Activated naive CD8-positive, alpha-beta T cell treated with anti-CD3 and anti-CD28 coated beads, Interleukin-2, amount 10 ng/mL, durations not matched to agents 7 days and 5 days (primary cell): ENCODE results near the gene DNAJC19. TPM values are rescaled to one million over a fixed set of nuclear protein-coding genes. Genes with fewer than 3 reads are reported as not detected.
A peak's percentile ranks its signal among the peaks of the same experiment; 100 is the strongest.
"Not testable (repeated sequence)": the region's sequence is repeated elsewhere in the genome, so short reads cannot be mapped to it uniquely, and the experiment has no call there.

Experiments used
- ATAC-seq: fragments of 150-1000 bp; cut with Tn5 transposase; one replicate; pipeline ENCODE4 v1.10.0; 2021; ENCODE audit warnings: low read depth, moderate library complexity
- POLR2A ChIA-PET: fragments of 350-600 bp; sonication (Branson Sonifier 250); formaldehyde crosslinking; loops from one replicate; lab custom pipeline; 2021; ENCODE audit warnings: antibody characterized with exemption; lab: Charles Lee
- DNase-seq: peaks from one replicate; pipeline ENCODE4 v3.0.0; 2021
- H3K27ac Mint-ChIP-seq: one replicate; pipeline ENCODE4 v1.8.0; 2022; ENCODE audit warnings: mild to moderate bottlenecking, mixed read lengths
- H3K27me3 Mint-ChIP-seq: one replicate; pipeline ENCODE4 v1.8.0; 2022; ENCODE audit warnings: mild to moderate bottlenecking, moderate library complexity, mixed read lengths
- H3K36me3 Mint-ChIP-seq: one replicate; pipeline ENCODE4 v1.8.0; 2021; ENCODE audit warnings: mild to moderate bottlenecking, mixed read lengths
- H3K4me1 Mint-ChIP-seq: one replicate; pipeline ENCODE4 v1.8.0; 2021; ENCODE audit warnings: mixed read lengths
- H3K4me3 Mint-ChIP-seq: one replicate; pipeline ENCODE4 v1.8.0; 2022; ENCODE audit warnings: mild to moderate bottlenecking, moderate library complexity, mixed read lengths
- H3K9me3 Mint-ChIP-seq: one replicate; pipeline ENCODE4 v1.8.0; 2021; ENCODE audit warnings: mixed read lengths
- total RNA-seq, 2 experiments: library from RNA; stranded (reverse); gene quantifications; one replicate each; pipeline ENCODE4 v1.2.3, GENCODE V29; 2021

DNAJC19 gene
- total RNA-seq = 10 to 100 TPM; 51.7 to 63.7 TPM

DNA sequence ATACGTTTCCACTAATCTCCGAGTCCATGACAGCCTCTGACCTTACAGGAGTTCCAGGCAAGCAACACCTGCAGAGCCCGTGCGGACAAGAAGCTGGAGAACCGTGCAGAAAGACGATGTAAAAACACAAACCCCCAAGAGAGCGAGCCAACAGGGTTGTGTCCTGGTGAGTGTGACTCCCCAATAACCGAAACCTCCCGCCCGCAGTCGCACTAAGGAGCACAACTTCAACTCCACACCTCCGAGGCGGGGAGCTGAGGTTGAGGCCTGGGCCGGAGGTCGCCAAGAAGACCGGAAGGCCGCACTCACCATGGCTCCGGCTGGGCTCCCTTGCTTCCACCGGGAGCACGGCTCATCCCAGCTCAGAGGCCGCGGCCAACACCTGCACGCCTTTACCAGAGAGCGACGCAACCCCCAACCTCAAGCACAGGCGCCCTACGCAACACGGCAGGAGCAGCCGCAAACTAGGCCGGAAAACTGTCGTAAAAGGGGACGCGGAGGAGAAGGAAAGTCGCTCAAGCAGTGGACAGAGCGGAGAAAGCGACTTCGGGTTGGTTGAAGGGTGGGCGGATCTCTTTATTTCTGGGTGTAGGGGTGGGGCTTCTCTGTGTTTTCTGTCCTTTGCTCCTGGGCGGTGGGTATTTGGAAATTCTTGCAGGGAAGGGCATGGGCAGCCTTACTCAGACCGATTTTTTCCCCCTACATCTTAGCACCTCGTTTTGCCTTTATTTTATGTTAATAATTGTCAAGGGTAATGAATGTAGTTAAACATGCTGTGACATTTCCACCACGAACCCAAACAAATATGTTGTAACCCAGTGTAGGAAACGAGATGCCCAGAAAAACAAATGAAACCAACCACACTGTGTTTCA is at the start of gene DNAJC19:
Gene DNAJC19, minus strand, starts transcription at position 446 of the 873 bp plus-strand sequence. Its CDS starts 134 bp downstream, at position 312.
- H3K36me3 Mint-ChIP-seq = peaks cover 4% of the 10 kb centered on the region
- H3K4me3 Mint-ChIP-seq = peak within 1 kb of the TSS; percentile 97
- H3K9me3 Mint-ChIP-seq = no peaks in the 10 kb centered on the region
- H3K27ac Mint-ChIP-seq = peak within 1 kb of the TSS; percentile 95
- no peaks in the 10 kb centered on the region for H3K27me3 Mint-ChIP-seq
- POLR2A ChIA-PET = interaction anchor here (0.9 to 1.5 kb wide), 3 partner anchors 13 to 77 kb away, joined by 3 to 7 read pairs (median 4); partner anchors contain the start of gene FXR1
- DNase-seq = peak; percentile 82
- H3K4me1 Mint-ChIP-seq = peaks cover 14% of the 10 kb centered on the region
- peak; percentile 98 for ATAC-seq

GRCh38 chr3:181030948-181031347 is 41.4 kb upstream of the DNAJC19 start:
- Mint-ChIP-seq H3K27me3 (no peaks in the 10 kb centered on the region), H3K4me3 (no peak overlapping the region), H3K36me3 (no peaks in the 10 kb centered on the region), H3K9me3 (no peaks in the 10 kb centered on the region), H3K4me1 (no peaks in the 10 kb centered on the region), H3K27ac (no peak overlapping the region)
- POLR2A ChIA-PET = no interaction called here
- no peak for DNase-seq
- ATAC-seq = no peak

- ATAC-seq = no peak
- POLR2A ChIA-PET = no interaction called here
- Mint-ChIP-seq H3K27ac (no peak overlapping the region), H3K4me3 (no peak overlapping the region), H3K9me3 (peaks cover 1% of the 10 kb centered on the region), H3K4me1 (no peaks in the 10 kb centered on the region), H3K36me3 (no peaks in the 10 kb centered on the region), H3K27me3 (no peaks in the 10 kb centered on the region)
- DNase-seq = no peak
Observed at GRCh38 chr3:181025204-181025603, 35.7 kb upstream of the DNAJC19 start.

- DNase-seq = no peak
- Mint-ChIP-seq H3K4me1 (no peaks in the 10 kb centered on the region), H3K27ac (no peak overlapping the region), H3K9me3 (no peaks in the 10 kb centered on the region), H3K27me3 (peaks cover 2% of the 10 kb centered on the region), H3K4me3 (no peak overlapping the region), H3K36me3 (no peaks in the 10 kb centered on the region)
- POLR2A ChIA-PET = no interaction called here
- no peak for ATAC-seq
Observed at GRCh38 chr3:181017690-181018089, 28.2 kb upstream of the DNAJC19 start.

GRCh38 chr3:181009225-181009624 is 19.7 kb upstream of the DNAJC19 start:
- no peak for DNase-seq
- no peak overlapping the region for H3K27ac Mint-ChIP-seq
- H3K27me3 Mint-ChIP-seq = peaks cover 2% of the 10 kb centered on the region
- POLR2A ChIA-PET = no interaction called here
- no peak overlapping the region for H3K4me3 Mint-ChIP-seq
- no peaks in the 10 kb centered on the region for H3K36me3 Mint-ChIP-seq
- H3K9me3 Mint-ChIP-seq = no peaks in the 10 kb centered on the region
- no peak for ATAC-seq
- no peaks in the 10 kb centered on the region for H3K4me1 Mint-ChIP-seq

GRCh38 chr3:181008796-181009195 is 19.3 kb upstream of the DNAJC19 start:
- DNase-seq (no peak), ATAC-seq (no peak)
- POLR2A ChIA-PET = no interaction called here
- Mint-ChIP-seq H3K4me3 (no peak overlapping the region), H3K9me3 (no peaks in the 10 kb centered on the region), H3K36me3 (no peaks in the 10 kb centered on the region), H3K27me3 (peaks cover 2% of the 10 kb centered on the region), H3K4me1 (no peaks in the 10 kb centered on the region), H3K27ac (no peak overlapping the region)

DNA sequence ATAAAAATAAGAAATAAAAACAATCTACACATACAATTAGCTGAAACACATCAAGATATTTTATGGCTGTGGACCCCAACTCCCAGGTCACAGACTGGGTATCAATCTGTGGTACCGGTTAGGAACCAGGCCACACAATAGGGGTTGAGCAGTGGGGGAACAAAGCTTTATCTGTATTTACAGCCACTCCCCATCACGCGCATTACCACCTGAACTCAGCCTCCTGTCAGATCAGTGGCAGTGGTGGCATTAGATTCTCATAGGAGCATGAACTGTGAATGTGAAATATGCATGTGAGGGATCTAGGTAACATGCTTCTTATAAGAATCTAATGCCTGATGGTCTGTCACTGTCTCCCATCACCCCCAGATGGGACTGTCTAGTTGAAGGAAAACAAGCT is 17.7 kb upstream of the DNAJC19 start:
- Mint-ChIP-seq H3K4me3 (no peak overlapping the region), H3K27me3 (no peaks in the 10 kb centered on the region), H3K27ac (no peak overlapping the region), H3K9me3 (peaks cover 4% of the 10 kb centered on the region), H3K4me1 (no peaks in the 10 kb centered on the region), H3K36me3 (no peaks in the 10 kb centered on the region)
- DNase-seq (no peak), ATAC-seq (no peak)
- POLR2A ChIA-PET = interaction anchor here (0.6 kb wide), 1 partner anchor 1357 kb away, joined by 4 read pairs; no protein-coding TSS in a partner anchor

DNA sequence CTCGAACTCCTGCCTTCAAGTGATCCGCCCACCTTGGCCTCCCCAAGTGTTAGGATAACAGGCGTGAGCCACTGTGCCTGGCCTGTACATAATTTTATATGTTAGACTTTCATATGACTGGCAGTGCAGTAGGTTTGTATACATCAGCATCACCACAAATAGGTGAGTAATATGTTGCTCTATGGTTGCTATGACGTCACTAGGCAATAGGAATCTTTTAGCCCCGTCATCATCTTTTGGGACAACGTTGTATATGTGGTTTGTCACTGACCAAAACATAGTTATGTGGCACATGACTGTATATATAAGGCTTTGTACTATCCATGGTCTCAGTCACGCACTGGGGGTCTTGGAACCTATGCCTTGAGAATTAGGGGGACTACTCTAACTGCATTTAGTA is 17.0 kb upstream of the DNAJC19 start:
- POLR2A ChIA-PET = no interaction called here
- peaks cover 9% of the 10 kb centered on the region for H3K9me3 Mint-ChIP-seq
- no peaks in the 10 kb centered on the region for H3K27me3 Mint-ChIP-seq
- H3K4me3 Mint-ChIP-seq = no peak overlapping the region
- ATAC-seq (no peak), DNase-seq (no peak)
- H3K4me1 Mint-ChIP-seq = no peaks in the 10 kb centered on the region
- H3K27ac Mint-ChIP-seq = no peak overlapping the region
- H3K36me3 Mint-ChIP-seq = no peaks in the 10 kb centered on the region

DNA sequence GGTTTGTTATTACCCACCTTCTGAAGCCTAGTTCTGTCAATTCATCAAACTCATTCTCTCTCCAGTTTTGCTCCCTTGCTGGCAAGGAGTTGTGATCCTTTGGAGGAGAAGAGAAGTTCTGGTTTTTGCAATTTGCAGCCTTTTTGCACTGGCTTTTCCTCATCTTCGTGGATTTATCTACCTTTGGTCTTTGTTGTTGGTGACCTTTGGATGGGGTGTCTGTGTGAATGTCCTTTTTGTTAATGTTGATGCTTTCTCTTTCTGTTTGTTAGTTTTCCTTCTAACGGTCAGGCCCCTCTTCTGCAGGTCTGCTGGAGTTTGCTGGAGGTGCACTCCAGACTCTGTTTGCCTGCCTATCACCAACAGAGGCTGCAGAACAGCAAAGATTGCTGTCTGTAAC is 13.9 kb upstream of the DNAJC19 start:
- H3K36me3 Mint-ChIP-seq, H3K27me3 Mint-ChIP-seq, H3K4me3 Mint-ChIP-seq, POLR2A ChIA-PET, ATAC-seq, H3K4me1 Mint-ChIP-seq, DNase-seq, H3K27ac Mint-ChIP-seq: not testable (repeated sequence)
- H3K9me3 Mint-ChIP-seq = peaks cover 20% of the 10 kb centered on the region

DNA sequence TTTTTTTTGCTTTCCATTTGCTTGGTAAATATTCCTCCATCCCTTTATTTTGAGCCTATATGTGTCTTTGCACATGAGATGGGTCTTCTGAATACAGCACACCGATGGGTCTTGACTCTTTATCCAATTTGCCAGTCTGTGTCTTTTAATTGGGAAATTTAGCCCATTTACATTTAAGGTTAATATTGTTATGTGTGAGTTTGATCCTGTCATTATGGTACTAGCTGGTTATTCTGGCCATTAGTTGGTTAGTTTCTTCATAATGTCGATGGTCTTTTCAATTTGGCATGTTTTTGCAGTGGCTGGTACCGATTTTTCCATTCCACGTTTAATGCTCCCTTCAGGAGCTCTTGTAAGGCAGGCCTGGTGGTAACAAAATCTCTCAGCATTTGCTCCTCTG is 12.8 kb upstream of the DNAJC19 start:
- POLR2A ChIA-PET, H3K27me3 Mint-ChIP-seq, H3K4me3 Mint-ChIP-seq, H3K4me1 Mint-ChIP-seq, ATAC-seq, DNase-seq, H3K36me3 Mint-ChIP-seq, H3K27ac Mint-ChIP-seq: not testable (repeated sequence)
- peaks cover 20% of the 10 kb centered on the region for H3K9me3 Mint-ChIP-seq

DNA sequence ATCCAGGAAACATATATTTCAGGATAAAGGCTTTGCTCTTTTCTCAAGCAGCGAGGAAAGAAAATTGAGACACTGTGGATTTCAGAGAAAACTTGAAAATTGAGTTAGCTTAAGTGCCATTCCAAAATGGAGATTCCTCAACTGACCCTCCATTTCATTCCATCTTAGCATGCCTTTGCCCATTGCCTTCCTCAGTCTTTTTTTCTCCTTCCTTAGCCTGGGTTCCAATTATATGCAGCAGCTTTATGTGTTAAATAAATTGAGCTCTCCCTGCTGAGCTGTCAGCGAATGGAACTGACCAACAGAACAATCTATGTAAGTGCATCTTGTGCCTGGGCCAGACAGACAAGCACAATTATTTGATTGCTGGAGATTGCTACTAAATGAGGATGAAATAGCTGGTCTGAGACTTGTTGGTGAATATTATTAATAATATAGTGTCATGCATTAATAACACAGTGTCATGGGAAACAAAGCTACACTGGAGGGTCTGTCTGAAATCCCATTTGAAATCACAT is 6.9 kb upstream of the DNAJC19 start:
- H3K27me3 Mint-ChIP-seq = peaks cover 9% of the 10 kb centered on the region
- no peak for ATAC-seq
- H3K27ac Mint-ChIP-seq = no peak overlapping the region
- peaks cover 10% of the 10 kb centered on the region for H3K9me3 Mint-ChIP-seq
- no peak for DNase-seq
- H3K4me3 Mint-ChIP-seq = no peak overlapping the region
- no peaks in the 10 kb centered on the region for H3K36me3 Mint-ChIP-seq
- peaks cover under 1% of the 10 kb centered on the region for H3K4me1 Mint-ChIP-seq
- POLR2A ChIA-PET = no interaction called here

DNA sequence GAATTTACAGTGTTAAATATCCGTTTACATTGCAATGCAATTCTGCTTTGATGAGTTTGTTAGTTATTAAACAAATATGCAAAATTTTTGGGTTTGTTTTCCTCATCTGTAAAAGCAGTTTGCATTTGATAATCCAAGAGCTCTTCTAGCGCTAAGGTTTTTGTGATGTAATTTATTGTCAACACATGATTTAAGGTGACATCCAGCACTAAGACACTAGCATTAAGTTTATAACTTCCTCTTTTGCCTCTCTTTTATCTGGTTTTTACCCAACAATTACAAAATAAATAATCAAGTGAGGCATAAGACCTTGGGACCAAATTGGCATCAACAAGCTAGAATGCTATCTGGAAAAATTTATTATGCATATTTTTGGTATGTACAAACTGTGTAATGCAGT is 969 bp upstream of the DNAJC19 start:
- no peak overlapping the region for H3K27ac Mint-ChIP-seq
- no peaks in the 10 kb centered on the region for H3K9me3 Mint-ChIP-seq
- POLR2A ChIA-PET = no interaction called here

DNA sequence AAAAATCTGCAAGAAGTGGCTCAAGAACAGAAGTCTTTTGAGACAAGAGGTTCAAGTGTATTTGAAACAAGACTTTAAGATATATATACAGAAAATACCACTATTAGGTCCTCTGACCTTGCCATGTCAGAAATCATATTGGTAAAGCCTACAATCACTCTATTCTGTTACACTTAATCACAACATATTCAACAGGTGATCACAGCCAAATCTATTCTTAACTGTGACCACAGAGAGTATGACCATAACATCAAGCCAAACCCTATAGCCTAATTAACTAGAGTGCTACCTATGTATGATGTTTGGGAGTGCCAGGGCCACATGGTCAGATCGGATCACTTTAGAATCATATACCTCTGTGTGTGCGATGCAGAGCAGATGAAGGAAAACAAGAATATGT is 2.2 kb downstream of the DNAJC19 start:
- ATAC-seq (no peak), DNase-seq (no peak)
- POLR2A ChIA-PET = no interaction called here
- peaks cover 4% of the 10 kb centered on the region for H3K36me3 Mint-ChIP-seq
- no peaks in the 10 kb centered on the region for H3K9me3 Mint-ChIP-seq
- peaks cover 14% of the 10 kb centered on the region for H3K4me1 Mint-ChIP-seq
- H3K27ac Mint-ChIP-seq = no peak overlapping the region
- H3K4me3 Mint-ChIP-seq = no peak overlapping the region
- H3K27me3 Mint-ChIP-seq = no peaks in the 10 kb centered on the region

More for the DNA sequence above, 969 bp upstream of the DNAJC19 start:
- Mint-ChIP-seq H3K4me1 (peaks cover 14% of the 10 kb centered on the region), H3K27me3 (no peaks in the 10 kb centered on the region), H3K36me3 (peaks cover 4% of the 10 kb centered on the region), H3K4me3 (peak overlapping the region; percentile 97)
- no peak for DNase-seq
- ATAC-seq = no peak

DNA sequence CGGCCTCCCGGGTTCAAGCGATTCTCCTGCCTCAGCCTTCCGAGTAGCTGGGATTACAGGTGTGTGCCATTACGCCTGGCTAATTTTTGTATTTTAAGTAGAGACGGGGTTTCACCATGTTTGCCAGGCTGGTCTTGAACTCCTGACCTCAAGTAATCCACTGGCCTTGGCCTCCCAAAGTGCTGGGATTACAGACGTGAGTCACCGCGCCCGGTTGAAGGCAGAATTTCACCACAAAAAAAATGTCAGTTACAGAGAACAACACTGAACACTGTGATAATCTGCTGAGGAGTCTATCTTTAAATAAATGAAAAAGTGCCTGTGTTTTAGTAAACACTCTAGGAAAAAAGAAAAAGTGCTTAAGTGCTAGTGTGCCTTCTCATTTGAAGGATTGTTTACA is 3.2 kb downstream of the DNAJC19 start:
- H3K4me3 Mint-ChIP-seq, H3K9me3 Mint-ChIP-seq, H3K27me3 Mint-ChIP-seq, H3K36me3 Mint-ChIP-seq, ATAC-seq, POLR2A ChIA-PET, DNase-seq, H3K27ac Mint-ChIP-seq: not testable (repeated sequence)
- peaks cover 15% of the 10 kb centered on the region for H3K4me1 Mint-ChIP-seq
